ENCODE results near the gene HIVEP3.

DNA sequence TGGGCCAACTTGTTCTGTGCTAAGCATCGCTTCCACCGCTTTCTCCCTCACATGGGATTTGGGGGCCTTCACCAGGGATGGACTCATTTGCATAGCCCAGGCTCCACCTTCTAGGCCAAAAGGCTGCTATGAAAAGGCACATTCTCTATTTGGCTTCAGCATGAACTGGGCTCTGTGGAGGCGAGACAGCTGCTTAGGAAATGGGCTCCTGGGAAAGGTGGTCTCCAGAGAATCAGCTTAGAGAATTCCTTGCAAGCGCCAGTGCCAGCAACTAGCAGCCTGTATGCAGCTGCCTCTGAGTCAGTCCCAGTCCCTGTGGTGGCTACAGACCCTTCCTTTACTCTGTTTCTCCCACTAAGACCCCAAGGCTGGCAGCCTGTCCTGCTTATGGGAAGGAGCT, 214.5 kb downstream of the HIVEP3 start:
- TF ChIP-seq POLR2A (IDR thresholded peaks at IDR 0.05) (no peak), EP300 (IDR thresholded peaks at IDR 0.05) (no peak)
- TF ChIP-seq, protein P1, sequence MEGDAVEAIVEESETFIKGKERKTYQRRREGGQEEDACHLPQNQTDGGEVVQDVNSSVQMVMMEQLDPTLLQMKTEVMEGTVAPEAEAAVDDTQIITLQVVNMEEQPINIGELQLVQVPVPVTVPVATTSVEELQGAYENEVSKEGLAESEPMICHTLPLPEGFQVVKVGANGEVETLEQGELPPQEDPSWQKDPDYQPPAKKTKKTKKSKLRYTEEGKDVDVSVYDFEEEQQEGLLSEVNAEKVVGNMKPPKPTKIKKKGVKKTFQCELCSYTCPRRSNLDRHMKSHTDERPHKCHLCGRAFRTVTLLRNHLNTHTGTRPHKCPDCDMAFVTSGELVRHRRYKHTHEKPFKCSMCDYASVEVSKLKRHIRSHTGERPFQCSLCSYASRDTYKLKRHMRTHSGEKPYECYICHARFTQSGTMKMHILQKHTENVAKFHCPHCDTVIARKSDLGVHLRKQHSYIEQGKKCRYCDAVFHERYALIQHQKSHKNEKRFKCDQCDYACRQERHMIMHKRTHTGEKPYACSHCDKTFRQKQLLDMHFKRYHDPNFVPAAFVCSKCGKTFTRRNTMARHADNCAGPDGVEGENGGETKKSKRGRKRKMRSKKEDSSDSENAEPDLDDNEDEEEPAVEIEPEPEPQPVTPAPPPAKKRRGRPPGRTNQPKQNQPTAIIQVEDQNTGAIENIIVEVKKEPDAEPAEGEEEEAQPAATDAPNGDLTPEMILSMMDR (IDR thresholded peaks at IDR 0.05), result no peak
